Smooth muscle cell of the brain vasculature (primary cell): ENCODE results near the gene AP2A1.

Source experiments
- DNase-seq: peaks from one replicate; pipeline ENCODE4 v3.0.0-alpha.2; 2012; ENCODE audit warnings: low read depth, low spot score

The AP2A1 gene

DNA sequence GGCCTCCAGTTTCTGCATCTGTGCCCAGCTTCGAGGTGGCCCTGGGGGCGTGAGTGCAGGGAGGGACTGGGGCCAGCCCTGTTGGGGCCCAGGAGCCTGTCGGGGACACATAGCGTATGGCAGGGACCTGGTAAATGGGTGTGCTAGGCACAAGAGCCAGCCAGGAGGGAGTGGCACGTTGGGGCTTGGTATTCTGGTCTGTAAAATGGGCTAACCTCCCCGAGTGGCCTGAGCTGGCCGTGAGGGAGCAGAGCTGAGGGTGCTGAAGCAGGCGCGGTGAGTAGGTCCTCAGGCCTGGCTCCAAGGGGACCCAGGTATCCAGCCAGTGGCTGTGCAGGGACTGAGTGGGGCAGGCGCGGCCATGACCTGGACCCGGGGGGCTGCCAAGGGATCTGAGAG, 88.5 kb downstream of the AP2A1 start:
- no peak for DNase-seq

DNA sequence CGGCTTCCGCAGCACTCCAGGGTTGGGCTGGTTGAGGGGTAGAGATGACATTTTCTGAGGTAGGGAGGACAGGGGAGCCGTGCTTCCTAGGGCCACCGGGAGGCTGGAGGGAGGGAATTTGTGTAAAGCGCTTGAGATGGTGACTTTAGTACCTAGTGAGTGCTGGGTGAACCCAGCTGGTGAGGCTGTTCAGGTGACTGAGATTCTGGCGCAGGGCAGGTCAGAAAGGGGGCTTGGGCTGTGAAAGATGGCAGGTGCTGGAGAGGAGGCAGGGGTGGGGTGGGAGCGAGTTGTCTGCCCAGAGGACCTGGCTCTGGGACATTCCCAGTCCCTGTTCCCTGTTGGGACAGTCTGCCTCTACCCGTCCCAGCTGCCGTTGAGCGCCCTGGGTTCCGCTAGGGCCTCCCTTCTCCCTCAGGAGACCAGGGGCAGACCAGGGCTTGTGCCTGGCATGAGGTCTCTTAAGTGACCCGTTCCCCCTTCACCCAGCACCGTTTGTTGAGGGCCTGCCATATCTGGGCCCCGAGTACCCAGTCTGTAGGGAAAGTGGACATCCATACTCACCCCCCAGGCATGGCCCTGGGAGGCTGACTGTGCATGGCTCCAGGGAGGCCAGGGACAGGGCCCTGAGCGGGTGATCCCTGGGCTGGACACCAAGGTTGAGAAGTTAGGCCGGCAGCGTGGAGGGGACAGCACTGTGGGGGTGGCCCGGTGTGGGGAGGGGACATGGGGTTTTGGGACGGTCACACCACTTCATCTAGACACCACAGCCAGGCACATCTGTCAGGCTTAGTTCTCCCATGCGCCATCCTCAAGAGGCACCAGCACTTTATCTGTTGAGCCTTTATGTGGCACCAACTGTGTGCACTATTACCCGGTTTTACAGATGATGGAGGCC, 89.1 kb downstream of the AP2A1 start:
- no peak for DNase-seq

DNA sequence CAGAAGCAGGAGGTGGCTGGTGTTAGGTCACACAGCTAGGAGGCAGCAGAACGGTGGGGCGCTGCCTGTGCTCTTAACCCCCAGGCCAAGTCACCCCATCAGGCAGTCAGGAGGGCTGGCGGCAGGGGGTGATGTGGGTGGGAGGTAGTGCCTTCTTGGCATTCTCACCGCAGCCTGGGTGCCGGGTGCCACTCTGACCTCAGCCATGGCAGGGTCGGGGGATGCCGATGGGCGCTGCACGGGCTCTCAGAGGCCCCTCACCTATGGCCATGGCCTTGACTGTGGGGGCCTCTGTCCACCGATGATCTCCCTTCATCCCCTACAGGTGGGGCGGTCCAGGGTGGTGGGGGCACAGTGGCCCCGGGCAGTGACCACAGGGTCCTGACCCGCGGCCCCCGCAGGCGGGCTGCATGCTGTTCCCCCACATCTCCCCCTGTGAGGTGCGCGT, 89.8 kb downstream of the AP2A1 start:
- DNase-seq = no peak
